ENCODE data around the gene TSC22D2.

Gene TSC22D2

DNA sequence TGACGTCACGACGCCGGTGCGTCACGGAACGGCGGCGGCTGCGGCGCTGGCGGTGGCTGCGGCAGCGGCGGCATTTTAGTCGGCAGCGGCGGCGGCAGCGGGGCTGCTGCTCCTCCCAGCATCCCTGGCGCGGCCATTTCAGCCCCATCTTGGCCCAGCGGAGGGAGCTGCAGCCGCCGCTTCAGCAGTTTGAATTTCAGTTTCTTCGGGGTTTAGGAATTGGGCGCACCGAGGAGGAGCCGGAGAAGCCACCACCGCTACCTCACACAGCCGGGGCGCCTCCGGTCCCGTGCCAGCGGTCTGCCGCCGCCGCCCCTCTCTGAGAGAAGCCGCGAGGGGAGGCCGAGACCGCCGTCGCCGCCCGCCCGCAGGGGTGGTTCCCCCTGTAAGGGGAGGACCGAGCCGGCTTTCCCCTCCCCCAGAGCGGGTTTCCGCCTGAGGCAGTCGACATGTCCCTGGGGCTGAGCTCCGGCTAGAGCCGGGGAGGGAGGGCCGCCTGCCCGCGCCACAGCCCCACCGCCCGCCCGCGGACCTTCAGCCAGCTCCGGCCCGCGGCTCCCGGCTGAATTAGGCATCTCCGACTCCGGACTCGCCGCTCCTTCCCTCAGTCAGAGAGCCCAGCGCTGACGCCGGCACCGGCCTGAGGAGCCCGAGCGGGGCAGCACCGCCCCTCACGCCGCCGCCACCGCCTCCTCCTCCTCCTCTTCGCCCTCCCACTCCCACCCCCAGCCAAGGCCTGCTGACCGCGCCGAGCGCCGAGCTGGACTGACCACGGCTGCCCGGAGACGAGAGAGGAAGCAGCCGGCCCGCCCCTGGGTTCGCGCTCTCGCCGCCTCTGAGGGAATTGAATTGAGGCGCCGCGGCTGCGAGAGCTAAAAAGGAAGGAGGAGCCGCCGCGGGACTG is at the start of gene TSC22D2:
TSC22D2 (plus strand) TSS at position 78 of the 904 bp plus-strand sequence. CDS start 1,053 bp downstream, outside the sequence.
- DNase-seq: peak; percentile 96

- DNase-seq: no peak
Measured at GRCh38 chr3:150359381-150359780, 48.7 kb upstream of the TSC22D2 start.

- no peak for DNase-seq
Measured at GRCh38 chr3:150360966-150361365, 47.1 kb upstream of the TSC22D2 start.

DNA sequence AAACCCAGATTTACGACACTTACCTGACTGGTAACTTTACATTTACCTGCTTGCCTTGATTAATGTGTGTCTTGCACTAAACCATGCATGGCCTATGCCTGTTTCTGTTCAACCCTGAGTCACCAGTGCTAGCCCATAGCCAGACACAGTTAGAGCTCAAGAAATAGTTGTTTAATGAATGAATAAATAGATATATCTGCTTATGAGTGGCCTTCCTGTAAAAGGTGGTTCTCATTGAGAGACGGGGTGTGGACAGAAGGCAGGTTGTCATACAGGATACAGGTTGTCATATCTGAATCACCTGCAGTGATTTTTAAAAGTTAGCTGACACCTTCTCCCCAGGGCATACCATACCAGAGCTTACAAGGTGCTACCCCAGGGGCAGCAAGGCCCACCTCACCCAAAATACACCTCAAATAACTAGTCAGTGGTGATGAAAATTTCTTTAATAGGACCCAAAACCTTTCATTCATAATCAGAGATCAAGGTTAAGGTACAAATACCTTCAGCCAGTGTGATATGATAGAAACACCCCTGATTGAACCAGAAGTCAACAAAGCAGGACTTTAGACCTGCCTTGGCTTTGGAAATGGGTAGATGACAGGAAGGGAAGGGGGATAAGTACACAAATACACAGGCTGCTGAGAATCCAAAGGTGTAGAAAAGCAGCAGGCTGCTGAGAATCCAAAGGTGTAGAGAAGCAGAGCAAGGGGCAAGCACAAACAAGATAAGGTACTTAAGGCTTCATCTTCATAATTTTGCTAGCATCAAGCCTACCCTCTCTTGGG is 45.4 kb upstream of the TSC22D2 start:
- no peak for DNase-seq

DNA sequence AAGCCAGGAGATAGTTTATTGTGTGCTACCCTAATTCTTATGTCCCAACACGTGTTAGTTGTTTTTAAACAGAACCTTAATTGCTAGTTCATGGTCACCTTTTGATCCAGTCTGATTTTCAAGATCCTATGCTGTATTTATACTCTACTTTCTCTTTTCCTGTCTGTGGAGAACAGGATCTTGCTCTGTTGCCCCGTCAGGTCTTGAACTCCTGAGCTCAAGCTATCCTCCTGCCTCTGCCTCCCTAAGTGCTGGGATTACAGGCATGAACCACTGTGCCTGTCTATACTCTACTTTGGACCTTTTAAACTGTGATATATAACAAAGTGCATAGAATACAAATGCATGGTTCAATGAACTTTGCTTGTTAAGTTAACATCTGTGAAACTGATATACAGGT is 44.7 kb upstream of the TSC22D2 start:
- no peak for DNase-seq

- DNase-seq: no peak
Measured at GRCh38 chr3:150365132-150365604, 42.9 kb upstream of the TSC22D2 start.

- DNase-seq: no peak
Measured at GRCh38 chr3:150367757-150368156, 40.3 kb upstream of the TSC22D2 start.

DNA sequence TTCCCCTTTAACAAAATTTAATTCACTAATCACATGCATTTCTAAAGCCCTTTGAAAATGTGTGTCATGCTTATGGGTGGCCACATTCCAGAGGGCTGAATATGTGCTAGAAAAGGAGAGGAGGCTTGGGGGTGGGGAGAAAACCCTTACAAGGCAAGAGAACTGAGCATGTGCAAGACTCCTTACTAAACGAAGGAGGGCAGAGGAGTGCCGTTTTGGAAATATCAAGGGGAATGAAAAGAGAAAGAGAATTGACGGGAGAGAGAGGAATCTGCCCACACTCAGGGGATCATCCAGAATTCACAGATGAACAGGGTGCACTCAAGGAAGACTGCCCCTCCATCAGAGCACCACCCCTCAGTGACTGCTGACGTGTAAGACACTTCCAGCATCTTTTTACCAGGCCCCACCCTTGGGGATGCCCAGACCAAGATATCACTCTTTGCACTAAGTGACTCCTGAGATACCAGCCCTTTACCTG is 37.9 kb upstream of the TSC22D2 start:
- DNase-seq: no peak

DNA sequence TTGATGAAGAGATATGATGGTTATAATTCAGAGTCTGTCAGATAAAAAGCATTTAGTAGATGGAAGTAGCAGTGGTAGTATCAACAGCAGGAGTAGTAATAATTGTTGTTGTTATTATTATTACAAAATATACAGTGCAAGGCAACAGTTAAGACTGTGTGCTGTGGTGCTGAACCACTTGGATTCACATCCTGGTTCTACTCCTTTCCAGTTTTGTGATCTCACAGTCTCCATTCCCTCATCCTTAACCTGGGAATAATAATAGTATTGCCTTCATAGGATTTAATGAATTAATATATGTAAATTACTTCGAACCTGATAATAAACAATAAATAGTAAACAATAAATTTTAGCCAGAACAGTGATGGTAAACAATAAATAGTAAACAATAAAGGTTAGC is 37.1 kb upstream of the TSC22D2 start:
- no peak for DNase-seq

- DNase-seq: no peak
Measured at GRCh38 chr3:150371741-150372254, 36.3 kb upstream of the TSC22D2 start.

GRCh38 chr3:150372320-150372719 is 35.8 kb upstream of the TSC22D2 start:
- no peak for DNase-seq

DNA sequence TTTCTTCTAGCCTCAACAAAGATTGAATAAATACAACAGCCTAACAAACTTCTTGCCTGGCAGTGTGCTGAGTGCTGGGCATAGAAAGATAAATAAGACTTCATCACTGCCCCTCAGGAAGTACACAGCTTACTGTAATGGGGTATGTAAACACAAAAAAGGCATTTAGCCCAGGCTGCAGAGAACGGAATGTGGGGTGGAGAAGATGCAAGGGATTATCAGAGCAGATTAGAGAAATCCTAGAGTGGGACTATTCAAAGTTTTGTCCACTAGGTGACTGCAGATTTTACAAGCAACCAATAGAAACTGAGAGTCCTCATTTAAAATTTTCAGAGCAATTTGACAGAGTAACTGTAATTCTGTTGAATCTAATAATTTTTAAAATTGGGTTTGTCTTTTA is 35.4 kb upstream of the TSC22D2 start:
- DNase-seq: no peak

GRCh38 chr3:150373234-150373875 is 34.7 kb upstream of the TSC22D2 start:
- DNase-seq: no peak

DNA sequence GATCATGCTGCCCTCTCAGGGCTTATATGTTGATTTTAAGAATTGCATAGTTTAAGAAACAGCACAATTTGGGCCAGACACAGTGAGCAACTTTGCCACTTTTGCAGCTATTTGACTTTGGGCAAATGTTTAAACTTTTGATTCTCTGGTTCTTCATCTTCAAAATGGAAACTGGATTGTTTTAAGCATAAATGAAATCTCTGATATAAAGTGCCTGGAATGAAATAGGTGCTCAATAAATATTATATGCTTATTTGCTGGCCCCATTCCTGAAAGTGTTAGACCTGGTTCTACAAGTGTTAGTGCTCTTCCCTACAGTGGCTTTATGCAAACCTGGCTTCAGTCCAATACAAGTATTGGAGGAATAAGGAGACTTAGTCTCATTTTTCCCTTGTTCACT is 33.1 kb upstream of the TSC22D2 start:
- no peak for DNase-seq

- peak; percentile 22 for DNase-seq
Measured at GRCh38 chr3:150376001-150376848, 31.9 kb upstream of the TSC22D2 start.

DNA sequence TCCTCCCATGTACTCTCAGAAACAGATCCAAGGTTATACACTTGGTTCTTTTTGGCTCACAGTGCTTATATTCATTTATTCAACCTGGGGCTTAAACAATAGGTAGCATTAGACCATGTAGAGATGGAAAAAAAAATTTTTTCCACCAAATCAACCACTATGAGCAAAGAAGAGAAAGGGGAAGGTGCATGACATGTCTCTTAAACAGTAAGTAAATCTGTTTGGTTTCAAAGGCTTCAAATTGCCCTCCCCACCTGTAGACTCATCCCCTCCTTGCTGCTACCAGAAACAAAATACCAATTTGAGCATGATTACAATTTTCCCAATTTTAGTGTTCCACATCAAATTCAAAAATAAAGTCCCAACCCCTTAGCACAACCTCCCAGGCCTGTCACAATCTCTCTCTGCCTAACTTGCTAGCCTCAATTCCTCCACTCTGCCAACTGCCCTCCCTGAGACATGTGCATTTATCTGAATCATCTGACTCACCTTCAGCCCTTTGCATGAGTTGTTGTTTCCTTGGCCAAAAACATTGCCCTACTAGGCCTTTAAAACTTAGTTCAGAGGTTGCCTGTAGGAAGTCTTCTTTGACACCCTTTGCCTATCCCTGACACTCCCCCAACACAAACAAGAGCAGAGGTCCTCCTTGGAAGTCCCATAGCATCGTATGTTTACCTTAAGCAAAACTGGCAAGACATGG is 30.3 kb upstream of the TSC22D2 start:
- no peak for DNase-seq

GRCh38 chr3:150378301-150378748 is 29.8 kb upstream of the TSC22D2 start:
- DNase-seq: no peak

- no peak for DNase-seq
Measured at GRCh38 chr3:150379469-150379868, 28.6 kb upstream of the TSC22D2 start.

DNA sequence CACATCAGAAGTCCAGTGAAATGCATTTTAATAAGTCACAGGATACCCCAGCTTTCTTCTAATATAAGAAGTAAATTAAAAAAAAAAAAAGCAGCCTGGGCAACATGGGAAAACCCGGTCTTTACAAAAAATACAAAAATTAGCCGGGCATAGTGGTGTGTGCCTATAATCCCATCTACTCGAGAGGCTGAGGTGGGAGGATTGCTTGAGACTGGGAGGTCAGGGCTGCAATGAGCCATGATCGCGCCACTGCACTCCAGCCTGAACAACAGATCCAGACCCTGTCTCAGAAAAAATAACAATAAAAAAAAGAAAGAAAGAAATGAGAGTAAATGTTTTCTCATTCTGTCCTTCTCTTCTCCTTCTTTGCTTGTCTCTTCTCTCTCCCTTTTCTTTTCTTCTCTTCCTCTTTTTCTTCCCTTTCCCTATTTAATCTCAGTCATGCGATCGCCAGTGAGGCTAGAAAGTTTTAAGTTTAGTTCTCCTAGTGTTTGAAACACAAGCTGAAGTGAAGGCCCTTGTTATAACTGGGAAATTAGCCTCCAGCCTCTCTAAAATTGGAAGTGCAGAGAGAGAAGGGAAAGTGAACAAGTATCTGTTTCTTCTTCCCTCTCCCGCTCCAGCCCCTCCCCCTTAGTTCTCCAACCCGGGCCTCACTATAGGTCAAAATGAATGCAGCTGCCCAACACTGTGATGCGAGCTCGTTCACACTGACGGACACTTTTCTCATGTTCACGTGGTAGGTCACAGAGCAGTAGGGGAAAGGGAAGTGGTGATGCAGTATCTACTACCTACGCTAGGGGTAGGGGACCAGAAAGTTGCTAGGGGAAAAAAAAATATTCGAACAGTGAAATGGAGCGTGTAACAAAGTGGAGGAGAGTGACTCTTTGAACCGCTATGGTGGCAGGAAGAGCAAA is 23.5 kb upstream of the TSC22D2 start:
- DNase-seq: no peak
